Right forelimb (tissue), 1 donor: Measurements from ENCODE around the gene CDKAL1.
"Not testable (repeated sequence)": the region's sequence is repeated elsewhere in the genome, so short reads cannot be mapped to it uniquely, and the experiment has no call there.

Experiments
- DNase-seq: peaks from one replicate; pipeline ENCODE4 v3.0.0-alpha.2; 2018

Gene CDKAL1

GRCh38 chr6:20808439-20808838 is 274.2 kb downstream of the CDKAL1 start:
- no peak for DNase-seq

GRCh38 chr6:20808924-20809323 is 274.7 kb downstream of the CDKAL1 start:
- DNase-seq = no peak

- no peak for DNase-seq
Measured at GRCh38 chr6:20810727-20811108, 276.5 kb downstream of the CDKAL1 start.

GRCh38 chr6:20811109-20811761 is 277.0 kb downstream of the CDKAL1 start:
- no peak for DNase-seq

- no peak for DNase-seq
Measured at GRCh38 chr6:20812776-20813175, 278.5 kb downstream of the CDKAL1 start.

- no peak for DNase-seq
Measured at GRCh38 chr6:20814494-20814893, 280.2 kb downstream of the CDKAL1 start.

- no peak for DNase-seq
Measured at GRCh38 chr6:20816126-20816525, 281.9 kb downstream of the CDKAL1 start.

GRCh38 chr6:20817806-20818320 is 283.6 kb downstream of the CDKAL1 start:
- DNase-seq = no peak

- DNase-seq = no peak
Measured at GRCh38 chr6:20819774-20820400, 285.6 kb downstream of the CDKAL1 start.

GRCh38 chr6:20826378-20826777 is 292.1 kb downstream of the CDKAL1 start:
- no peak for DNase-seq

GRCh38 chr6:20827798-20828197 is 293.5 kb downstream of the CDKAL1 start:
- no peak for DNase-seq

GRCh38 chr6:20830576-20830975 is 296.3 kb downstream of the CDKAL1 start:
- DNase-seq = no peak

- DNase-seq = not testable (repeated sequence)
Measured at GRCh38 chr6:20831251-20831650, 297.0 kb downstream of the CDKAL1 start.

GRCh38 chr6:20833881-20834515 is 299.7 kb downstream of the CDKAL1 start:
- no peak for DNase-seq

- no peak for DNase-seq
Measured at GRCh38 chr6:20835315-20836010, 301.2 kb downstream of the CDKAL1 start.

- DNase-seq = no peak
Measured at GRCh38 chr6:20837189-20837588, 302.9 kb downstream of the CDKAL1 start.

- no peak for DNase-seq
Measured at GRCh38 chr6:20838113-20838512, 303.9 kb downstream of the CDKAL1 start.

- DNase-seq = no peak
Measured at GRCh38 chr6:20839630-20840029, 305.4 kb downstream of the CDKAL1 start.

- no peak for DNase-seq
Measured at GRCh38 chr6:20840675-20841074, 306.4 kb downstream of the CDKAL1 start.

- DNase-seq = no peak
Measured at GRCh38 chr6:20841806-20842205, 307.5 kb downstream of the CDKAL1 start.

- DNase-seq = no peak
Measured at GRCh38 chr6:20845592-20845991, 311.3 kb downstream of the CDKAL1 start.

GRCh38 chr6:20846602-20847028 is 312.4 kb downstream of the CDKAL1 start:
- no peak for DNase-seq

GRCh38 chr6:20847904-20848303 is 313.6 kb downstream of the CDKAL1 start:
- no peak for DNase-seq
